HEK293 (cell line): ENCODE measurements around the gene HMCN1.

Experiments used
- ATF2 ChIP-seq: fragments of 450-650 bp; formaldehyde crosslinking; IDR thresholded peaks from 2 replicates; pipeline ENCODE4 v1.5.1; 2016; ENCODE audit warnings: missing biosample characterization, missing genetic modification characterization, low read depth
- CTCF ChIP-seq: fragments of 450-650 bp; formaldehyde crosslinking; IDR thresholded peaks from 2 replicates; pipeline ENCODE4 v1.5.1; 2016; ENCODE audit warnings: missing biosample characterization, missing genetic modification characterization
- IKZF3 ChIP-seq: fragments of 450-650 bp; IDR thresholded peaks from 2 replicates; pipeline ENCODE4 v1.5.0; 2018; ENCODE audit warnings: missing biosample characterization, mild to moderate bottlenecking, missing genetic modification characterization, moderate library complexity
- PRDM10 ChIP-seq: fragments of 450-650 bp; formaldehyde crosslinking; IDR thresholded peaks from 2 replicates; pipeline ENCODE4 v1.5.1; 2016; ENCODE audit warnings: missing biosample characterization, missing genetic modification characterization
- REST ChIP-seq: fragments of 450-650 bp; formaldehyde crosslinking; IDR thresholded peaks from 2 replicates; pipeline ENCODE4 v1.5.1; 2016; ENCODE audit warnings: missing biosample characterization, missing genetic modification characterization
- ZBTB1 ChIP-seq: fragments of 450-650 bp; formaldehyde crosslinking; IDR thresholded peaks from 2 replicates; pipeline ENCODE4 v1.5.1; 2016; ENCODE audit warnings: missing biosample characterization, missing genetic modification characterization
- ZNF24 ChIP-seq: fragments of 450-650 bp; formaldehyde crosslinking; IDR thresholded peaks from 2 replicates; pipeline ENCODE4 v1.5.1; 2016; ENCODE audit warnings: missing biosample characterization, missing genetic modification characterization
- ZNF362 ChIP-seq: fragments of 450-650 bp; formaldehyde crosslinking; IDR thresholded peaks from 2 replicates; pipeline ENCODE4 v1.5.1; 2016; ENCODE audit warnings: missing biosample characterization, missing genetic modification characterization
- ZNF624 ChIP-seq: fragments of 450-650 bp; formaldehyde crosslinking; IDR thresholded peaks from 2 replicates; pipeline ENCODE4 v1.5.1; 2017; ENCODE audit warnings: missing biosample characterization, missing genetic modification characterization
- ZNF639 ChIP-seq: fragments of 450-650 bp; formaldehyde crosslinking; IDR thresholded peaks from 2 replicates; pipeline ENCODE4 v1.5.1; 2016; ENCODE audit warnings: missing biosample characterization, missing genetic modification characterization

- TF ChIP-seq ZBTB1 (tag by site-specific recombination) = no peak
- no peak for TF ChIP-seq ZNF362
- no peak for TF ChIP-seq PRDM10
- no peak for TF ChIP-seq CTCF (tag by site-specific recombination)
- TF ChIP-seq ATF2 (tag by site-specific recombination) = no peak
- TF ChIP-seq REST (tag by site-specific recombination) = no peak
- no peak for TF ChIP-seq ZNF639
- TF ChIP-seq ZNF624 = no peak
- no peak for TF ChIP-seq IKZF3 (tag by site-specific recombination)
- no peak for TF ChIP-seq ZNF24 (tag by site-specific recombination)
Measured at GRCh38 chr1:185966471-185966870, 232.3 kb downstream of the HMCN1 start.
